Epidermal melanocyte (primary cell): ENCODE results near the gene PIGV.

Experiments
- DNase-seq: peaks from one replicate; pipeline ENCODE4 v3.0.0; 2011; ENCODE audit warnings: low spot score; ENCODE audit not compliant: insufficient read length

The PIGV gene

DNA sequence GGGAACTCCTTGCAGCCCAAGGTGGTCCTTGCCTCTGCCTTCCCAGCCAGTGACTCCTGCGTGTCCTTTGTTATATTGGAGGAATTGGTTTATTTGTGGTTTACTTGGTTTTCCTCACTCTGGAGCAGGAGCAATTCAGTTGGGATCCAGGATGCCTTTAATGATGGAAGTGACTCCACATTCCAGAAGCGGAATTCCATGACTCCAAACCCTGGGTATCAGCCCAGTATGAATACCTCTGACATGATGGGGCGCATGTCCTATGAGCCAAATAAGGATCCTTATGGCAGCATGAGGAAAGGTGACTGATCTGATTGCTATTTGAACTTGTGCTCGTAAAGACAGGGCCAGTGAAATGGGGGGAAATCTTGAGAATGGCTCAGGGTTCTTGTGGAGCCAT, 15.1 kb upstream of the PIGV start:
- DNase-seq: peak; percentile 59

DNA sequence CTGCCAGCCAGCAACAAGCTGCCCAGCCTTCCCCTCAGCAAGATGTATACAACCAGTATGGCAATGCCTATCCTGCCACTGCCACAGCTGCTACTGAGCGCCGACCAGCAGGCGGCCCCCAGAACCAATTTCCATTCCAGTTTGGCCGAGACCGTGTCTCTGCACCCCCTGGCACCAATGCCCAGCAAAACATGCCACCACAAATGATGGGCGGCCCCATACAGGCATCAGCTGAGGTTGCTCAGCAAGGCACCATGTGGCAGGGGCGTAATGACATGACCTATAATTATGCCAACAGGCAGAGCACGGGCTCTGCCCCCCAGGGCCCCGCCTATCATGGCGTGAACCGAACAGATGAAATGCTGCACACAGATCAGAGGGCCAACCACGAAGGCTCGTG, 13.3 kb upstream of the PIGV start:
- DNase-seq: no peak

DNA sequence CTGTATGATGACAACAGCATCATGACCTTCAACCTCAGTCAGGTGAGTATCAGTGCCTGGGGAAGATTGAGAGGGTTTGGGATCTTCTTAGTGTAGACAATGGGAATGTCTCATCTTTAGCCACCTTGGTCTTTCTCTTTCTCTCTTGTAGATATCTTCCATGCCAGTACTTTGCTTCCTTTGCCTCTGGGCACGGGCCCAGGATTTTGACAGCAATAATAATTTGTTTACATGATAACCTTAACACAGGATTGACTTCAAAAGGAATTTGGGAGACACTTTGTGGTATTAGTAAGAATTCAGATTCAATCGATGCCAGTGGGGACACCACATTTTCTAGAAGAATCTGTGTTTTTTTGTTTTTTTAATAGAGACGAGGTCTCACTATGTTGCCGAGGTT, 12.1 kb upstream of the PIGV start:
- no peak for DNase-seq

DNA sequence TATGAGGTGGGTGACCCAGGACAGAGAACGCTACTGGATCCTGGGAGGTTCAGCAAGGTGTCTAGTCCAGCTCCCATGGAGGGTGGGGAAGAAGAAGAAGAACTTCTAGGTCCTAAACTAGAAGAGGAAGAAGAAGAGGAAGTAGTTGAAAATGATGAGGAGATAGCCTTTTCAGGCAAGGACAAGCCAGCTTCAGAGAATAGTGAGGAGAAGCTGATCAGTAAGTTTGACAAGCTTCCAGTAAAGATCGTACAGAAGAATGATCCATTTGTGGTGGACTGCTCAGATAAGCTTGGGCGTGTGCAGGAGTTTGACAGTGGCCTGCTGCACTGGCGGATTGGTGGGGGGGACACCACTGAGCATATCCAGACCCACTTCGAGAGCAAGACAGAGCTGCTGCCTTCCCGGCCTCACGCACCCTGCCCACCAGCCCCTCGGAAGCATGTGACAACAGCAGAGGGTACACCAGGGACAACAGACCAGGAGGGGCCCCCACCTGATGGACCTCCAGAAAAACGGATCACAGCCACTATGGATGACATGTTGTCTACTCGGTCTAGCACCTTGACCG, 8.6 kb upstream of the PIGV start:
- no peak for DNase-seq

DNA sequence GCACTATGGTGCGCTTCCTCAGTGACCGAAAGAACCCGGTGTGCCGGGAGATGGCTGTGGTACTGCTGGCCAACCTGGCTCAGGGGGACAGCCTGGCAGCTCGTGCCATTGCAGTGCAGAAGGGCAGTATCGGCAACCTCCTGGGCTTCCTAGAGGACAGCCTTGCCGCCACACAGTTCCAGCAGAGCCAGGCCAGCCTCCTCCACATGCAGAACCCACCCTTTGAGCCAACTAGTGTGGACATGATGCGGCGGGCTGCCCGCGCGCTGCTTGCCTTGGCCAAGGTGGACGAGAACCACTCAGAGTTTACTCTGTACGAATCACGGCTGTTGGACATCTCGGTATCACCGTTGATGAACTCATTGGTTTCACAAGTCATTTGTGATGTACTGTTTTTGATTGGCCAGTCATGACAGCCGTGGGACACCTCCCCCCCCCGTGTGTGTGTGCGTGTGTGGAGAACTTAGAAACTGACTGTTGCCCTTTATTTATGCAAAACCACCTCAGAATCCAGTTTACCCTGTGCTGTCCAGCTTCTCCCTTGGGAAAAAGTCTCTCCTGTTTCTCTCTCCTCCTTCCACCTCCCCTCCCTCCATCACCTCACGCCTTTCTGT, 7.3 kb upstream of the PIGV start:
- DNase-seq: no peak

DNA sequence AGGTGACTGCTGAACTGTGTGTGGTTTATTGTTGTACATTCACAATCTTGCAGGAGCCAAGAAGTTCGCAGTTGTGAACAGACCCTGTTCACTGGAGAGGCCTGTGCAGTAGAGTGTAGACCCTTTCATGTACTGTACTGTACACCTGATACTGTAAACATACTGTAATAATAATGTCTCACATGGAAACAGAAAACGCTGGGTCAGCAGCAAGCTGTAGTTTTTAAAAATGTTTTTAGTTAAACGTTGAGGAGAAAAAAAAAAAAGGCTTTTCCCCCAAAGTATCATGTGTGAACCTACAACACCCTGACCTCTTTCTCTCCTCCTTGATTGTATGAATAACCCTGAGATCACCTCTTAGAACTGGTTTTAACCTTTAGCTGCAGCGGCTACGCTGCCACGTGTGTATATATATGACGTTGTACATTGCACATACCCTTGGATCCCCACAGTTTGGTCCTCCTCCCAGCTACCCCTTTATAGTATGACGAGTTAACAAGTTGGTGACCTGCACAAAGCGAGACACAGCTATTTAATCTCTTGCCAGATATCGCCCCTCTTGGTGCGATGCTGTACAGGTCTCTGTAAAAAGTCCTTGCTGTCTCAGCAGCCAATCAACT, 6.4 kb upstream of the PIGV start:
- no peak for DNase-seq

DNA sequence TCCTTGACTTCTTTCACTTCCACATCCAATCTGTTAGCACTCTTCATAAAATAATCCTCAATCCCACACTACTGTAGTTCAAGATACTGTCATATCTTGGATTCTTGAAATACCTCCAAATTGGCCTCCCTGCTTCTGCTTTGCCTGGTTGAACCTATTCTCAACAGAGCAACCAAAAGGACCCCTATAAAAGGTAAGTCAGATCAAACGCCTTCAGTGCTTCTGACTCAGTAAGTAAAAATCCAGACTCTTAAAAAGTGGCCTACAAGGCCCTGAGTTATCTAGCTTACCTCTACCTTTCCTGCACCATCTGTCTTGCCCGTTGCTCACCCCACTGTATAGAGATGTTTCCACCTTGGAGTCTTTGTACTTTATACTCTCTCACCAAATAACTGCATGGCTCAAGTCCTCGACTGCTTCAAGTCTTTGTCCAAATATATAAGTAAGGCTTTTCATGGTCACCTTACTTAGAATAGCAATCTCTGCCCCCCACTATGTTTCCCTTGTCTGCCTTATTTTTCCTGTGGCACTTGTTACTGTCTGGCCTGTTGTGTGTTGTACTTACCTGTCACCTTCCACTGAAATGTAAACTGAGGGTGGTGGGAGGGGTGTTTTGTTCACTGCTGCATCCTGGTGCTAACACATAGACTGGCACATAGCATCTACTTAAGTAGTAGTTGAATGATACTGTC, 5.1 kb upstream of the PIGV start:
- DNase-seq: no peak

DNA sequence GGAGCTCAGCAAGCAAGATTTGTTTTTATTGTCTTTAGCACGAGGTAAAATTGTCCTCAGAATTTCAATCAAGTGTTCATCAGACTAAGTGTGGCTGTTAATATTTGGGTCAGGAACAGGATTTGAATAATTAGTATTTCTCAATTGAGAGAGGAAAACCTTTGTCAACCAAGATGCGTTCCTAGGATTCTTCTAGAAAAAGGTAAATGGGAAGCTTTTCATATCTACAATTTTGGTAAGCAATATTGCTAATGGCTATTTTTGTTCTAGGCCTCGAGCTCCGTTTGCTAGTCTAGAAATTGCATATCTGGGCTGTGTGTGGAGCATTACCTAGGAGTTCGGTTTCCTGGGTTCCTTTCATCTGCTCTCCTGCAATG, 4.1 kb upstream of the PIGV start:
- DNase-seq: no peak

DNA sequence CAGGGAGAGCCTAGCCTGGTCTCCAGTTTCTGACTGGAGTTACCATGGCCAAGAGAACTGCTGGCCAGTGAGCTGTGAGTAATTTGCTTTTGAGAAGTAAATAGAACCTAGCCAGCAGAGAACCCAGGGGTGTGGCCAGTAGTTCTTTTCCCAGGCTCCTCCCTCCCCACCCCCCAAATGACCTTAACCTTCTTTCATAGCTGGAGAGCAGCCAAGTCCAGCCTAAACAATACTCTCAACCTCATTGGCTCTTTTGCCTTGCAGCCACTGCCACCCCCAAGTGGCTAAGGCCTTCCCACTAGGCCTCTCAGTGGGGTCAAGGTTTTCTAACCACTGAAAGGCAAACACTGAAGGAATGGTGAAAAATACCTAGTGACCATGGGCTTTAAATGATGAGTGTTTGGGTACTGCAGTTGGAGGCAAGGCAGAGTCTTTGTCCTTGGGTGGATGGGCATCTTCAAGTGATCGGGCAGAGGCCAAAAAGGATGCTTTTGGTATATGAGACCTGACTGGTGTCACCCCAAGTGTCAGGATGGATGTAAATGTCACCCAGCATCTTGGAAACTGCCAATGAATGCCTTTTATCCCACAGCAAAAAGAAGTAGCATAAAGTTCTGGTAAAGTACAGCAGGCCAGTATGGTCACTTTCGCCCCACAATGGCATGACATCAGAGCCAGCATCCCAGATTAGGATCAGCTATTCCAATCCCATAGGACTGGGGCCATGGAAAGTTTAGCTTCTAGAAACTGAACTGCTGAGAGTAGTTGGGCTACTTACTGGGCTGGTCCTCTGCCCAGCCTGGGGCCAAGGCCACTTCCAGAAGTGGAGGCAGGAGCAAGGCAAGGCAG, 3.5 kb upstream of the PIGV start:
- DNase-seq: no peak

DNA sequence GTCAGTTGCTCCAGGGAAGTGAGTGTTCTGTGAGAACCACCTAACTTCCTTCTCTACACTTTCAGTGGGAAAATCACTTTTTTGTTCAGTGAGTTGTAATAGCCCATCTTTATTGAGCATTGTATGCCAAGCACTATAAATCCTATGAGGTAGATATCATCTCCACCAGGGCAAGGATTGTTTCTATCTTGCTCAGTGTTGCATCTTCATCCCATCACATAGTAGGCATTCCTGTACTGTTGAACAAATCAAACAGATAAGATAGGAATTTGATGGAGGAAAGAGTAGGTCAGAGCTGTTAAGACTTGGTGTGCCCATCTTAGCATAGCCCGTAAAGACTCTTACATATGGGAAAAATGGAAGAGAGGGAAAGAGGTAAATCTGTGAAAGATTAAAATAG, 2.9 kb upstream of the PIGV start:
- no peak for DNase-seq

DNA sequence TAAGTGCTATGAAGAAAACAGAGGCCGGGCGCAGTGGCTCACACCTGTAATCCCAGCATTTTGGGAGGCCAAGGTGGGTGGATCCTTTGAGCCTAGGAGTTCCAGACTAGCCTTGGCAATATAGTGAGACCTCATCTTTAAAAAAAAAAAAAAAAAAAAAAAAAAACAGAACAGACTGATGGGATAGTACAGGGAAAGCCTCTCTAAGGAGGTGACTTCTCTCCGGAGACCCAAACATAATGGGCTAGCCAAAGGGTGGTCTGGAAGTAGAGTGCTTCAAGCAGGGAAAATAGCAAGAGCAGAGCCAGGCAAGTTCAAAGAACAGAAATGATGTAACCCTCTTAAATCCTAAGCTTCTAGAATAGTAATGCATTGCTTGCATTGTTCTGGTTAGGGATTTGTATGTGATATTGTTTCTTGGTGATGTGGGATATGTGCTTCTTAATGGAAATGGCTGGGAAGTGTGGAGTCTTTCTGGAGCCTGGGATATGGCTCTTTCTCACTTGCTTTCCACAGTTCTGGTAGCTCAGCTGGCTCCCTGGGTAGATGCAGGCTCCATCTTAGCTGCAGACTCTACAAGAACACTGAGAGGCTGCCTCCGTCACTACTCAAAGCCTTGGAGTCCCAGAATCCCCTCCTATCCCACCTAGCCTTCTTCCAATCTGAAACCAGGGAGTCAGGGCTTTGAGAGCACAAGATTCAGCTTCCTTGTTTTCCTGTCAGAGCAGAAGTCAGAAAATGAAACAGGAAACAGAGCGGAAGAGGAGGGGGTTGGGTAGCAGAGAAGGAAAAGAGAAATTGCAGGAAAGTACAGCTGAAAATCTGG, 1.9 kb upstream of the PIGV start:
- no peak for DNase-seq

DNA sequence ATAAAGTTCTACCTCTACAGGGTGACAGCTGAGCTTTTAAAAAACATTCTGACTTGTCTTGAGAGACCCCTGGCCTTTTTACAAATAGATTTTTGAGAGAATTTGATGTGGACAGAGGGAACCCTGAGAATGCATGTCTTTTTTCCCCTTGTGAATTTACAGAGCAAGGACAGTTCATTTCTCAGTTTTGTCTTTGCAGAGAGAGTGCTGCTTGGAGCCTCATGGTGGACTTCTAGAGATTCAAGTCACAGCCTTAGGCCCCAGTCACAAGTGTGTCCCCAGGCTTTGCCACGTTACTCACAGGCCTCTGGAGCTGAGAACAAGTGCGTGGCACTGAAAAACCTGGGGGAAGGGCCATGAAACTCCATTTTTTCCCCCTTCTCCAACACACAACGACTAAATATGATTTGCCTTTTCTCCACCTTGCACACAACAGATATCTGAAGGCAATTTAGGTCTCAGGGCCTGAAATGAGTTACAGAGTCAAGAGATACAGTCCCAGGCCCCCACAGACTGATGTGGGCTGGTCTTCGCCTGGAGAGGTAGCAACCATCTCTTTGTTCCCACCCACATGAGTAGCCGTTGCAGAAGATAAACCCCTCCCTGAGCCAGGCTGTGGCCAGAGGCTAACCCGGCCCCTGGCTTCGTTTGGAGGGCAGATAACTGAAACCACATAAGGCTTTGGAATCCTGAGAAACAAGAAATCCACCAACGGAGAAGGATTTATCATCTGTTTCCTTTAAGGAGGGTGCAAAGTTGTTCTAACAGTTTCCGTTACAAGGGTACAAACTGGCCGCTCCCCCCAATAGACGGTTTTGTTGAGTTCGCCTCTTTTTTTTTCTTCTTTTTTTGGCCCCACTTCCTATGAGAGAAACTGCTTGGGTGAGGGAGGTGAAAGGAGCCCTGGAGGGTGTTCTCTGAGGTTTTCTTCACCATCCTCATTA, 1.0 kb upstream of the PIGV start:
- peak; percentile 80 for DNase-seq

DNA sequence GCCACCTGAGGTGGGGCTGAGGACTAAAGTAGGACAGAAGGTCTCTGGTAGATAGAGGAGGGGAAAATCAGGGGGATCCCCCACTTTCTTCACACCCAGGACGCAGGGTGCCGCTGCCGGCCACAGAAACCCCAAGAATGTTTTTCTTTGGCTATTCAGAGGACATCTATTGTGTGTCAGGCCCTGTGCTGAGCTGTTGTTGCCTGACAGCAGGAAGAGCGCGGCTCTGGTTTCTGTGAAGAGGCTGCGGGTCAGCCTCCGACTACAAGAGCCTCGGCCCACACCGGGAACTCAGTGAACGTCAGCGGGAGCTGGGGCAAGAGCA, 407 bp upstream of the PIGV start:
- no peak for DNase-seq

DNA sequence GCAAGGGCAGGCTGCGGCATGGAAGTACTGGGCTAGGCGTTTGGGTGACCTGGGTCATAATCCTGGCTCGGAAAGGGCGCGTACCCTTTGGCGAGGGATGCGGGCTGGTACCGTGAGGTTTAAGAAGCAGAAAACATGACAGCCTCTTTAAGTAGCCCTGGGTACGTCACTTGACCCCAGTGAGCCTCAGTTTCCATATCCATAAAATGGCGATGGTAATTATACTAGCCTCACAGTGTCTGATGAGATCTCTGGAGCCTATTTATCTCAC, 700 bp downstream of the PIGV start:
- no peak for DNase-seq

DNA sequence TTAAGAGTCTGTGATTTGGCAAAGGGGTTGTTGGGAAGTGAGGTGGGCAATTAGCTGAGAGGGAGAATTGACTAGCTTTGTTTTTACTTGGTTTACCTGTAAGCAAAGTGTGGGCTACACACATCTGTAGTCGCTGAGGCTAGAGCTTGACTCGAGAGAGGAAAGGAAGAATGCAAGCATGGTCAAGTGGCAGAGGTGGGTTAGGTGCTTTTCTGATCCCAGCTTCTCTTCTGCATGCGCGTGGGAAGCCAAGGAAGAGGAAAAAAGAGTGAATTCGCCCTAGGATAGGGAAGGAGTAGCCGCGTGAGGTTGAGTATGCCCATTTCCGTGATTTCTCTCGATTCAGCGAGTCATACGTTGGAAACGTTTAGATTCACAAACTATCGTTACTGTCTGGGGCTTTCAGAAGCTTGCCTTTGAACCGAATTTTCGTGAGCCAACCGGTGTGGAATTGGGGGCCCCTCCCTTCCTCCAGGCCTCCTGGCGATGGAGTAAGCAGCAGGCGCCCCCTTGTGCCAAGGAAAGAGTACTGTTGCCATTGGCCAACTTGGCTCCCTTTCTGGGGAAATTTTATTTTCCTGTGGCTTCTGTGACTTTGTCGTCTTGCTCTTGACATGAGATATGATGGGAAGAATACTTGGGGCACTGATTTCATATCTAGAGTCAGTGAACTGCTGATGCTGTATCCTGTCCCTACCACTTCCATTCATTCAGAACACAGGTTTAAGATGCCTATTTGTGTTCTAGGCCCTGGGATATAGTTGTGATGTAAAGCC, 1.3 kb downstream of the PIGV start:
- DNase-seq: peak; percentile 87

DNA sequence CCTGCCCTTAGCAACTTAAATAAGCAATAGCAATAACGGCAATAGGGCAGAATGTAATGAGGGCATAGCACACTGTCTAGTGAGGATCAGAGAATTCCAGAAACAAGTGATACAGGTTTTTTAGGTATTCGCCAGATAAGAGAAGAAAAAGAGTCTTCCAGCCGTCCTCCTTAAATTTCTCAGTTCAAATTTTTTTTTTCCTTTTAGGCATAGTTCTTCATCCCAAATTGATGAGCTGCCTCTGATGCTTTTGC, 1.8 kb downstream of the PIGV start:
- DNase-seq: no peak

DNA sequence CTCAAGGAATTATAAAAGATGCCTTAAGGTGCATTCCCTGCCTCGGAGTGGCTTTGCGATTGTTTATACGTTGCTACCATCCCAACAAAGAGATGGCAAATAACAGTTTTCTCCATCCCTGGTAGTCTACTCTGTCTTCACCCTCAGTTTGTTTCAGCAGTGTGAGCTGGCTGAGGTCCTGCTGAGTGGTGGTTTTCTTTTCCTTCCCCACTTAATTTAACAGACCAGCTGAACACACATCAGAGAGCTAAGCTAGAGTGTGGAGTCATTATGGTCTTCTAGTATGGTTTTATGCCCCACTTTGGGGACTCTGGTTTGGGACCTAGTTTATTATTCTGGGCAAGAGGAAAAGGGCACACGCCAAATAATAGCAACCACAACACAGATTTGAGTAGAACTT, 2.2 kb downstream of the PIGV start:
- DNase-seq: no peak

DNA sequence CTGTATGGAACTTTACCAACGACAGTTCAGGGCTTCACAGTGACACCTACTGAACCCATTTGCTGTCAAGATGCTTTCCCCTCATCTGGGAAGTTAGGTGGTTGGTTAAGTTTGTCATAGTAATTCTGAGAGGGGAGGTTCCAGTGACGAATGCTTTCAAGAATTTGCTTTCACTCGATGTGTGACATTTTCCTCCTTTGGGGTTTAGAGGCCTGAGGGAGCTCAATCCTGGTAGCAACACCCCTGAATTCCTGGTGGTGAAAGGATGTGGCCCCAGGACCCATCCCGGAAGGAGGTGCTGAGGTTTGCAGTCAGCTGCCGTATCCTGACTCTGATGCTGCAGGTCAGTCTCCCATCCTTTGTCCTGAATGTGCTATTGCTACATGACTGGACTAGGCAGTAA, 2.8 kb downstream of the PIGV start:
- no peak for DNase-seq

DNA sequence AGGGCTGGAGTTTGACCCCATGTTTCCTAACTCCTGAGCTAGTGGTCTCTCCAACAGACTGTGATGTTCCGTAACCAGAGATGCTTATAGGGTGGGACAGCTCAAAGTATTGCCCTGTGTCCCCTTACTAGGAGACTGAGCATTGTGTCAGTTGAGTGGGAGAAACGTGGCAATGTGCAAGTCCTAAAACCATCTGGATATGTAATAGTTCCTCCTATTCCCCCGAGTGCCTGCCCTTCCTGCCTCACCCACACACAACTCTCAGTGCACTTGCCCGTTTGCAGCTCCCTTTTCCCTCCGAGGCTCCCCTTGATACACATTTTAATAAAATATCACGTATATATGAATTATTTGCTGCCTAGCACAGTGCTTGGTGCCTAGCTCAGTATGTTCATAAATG, 3.4 kb downstream of the PIGV start:
- DNase-seq: no peak

DNA sequence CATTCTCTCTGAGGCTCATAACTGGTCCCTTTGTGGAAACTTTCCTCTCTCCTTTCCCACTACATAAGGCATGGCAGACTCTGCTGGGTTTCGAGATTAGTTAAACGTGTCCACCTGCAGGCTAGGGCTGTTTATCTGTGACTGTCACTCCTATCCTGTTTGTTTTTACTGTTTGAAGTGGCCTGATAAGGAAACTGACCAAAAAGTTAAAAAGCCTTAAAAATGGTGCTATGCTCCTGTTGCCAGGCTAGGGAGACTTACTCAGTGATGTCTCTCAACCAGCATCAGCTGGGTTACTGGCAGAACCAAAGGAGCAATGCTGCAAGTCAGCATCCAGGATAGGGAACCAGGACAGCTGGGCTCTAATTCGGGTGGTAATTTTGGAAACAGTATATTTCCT, 3.9 kb downstream of the PIGV start:
- no peak for DNase-seq
